H54 (cell line): ENCODE measurements around the gene ATAD3C.

ENCODE experiments used
- DNase-seq: peaks from one replicate; pipeline ENCODE4 v3.0.0; 2011; ENCODE audit warnings: low spot score, mixed read lengths; ENCODE audit not compliant: insufficient read length
- FAIRE-seq: peaks from 3 replicates; lab custom pipeline; 2011; peaks lifted over from hg19 to GRCh38; lab: Jason Lieb, UNC
- POLR2A ChIP-seq: IDR thresholded peaks from 2 replicates; pipeline ENCODE4 v1.6.1; 2011; ENCODE audit warnings: low read depth, mild to moderate bottlenecking, low read length

ATAD3C gene

GRCh38 chr1:1432274-1432950 is 17.1 kb upstream of the ATAD3C start:
- no peak for TF ChIP-seq POLR2A
- FAIRE-seq (no peak), DNase-seq (no peak)

- FAIRE-seq (no peak), DNase-seq (peak; percentile 81)
- no peak for TF ChIP-seq POLR2A
Measured at GRCh38 chr1:1432951-1433803, 16.3 kb upstream of the ATAD3C start.

- no peak for TF ChIP-seq POLR2A
- FAIRE-seq (no peak), DNase-seq (peak; percentile 78)
Measured at GRCh38 chr1:1433804-1434130, 15.7 kb upstream of the ATAD3C start.

DNA sequence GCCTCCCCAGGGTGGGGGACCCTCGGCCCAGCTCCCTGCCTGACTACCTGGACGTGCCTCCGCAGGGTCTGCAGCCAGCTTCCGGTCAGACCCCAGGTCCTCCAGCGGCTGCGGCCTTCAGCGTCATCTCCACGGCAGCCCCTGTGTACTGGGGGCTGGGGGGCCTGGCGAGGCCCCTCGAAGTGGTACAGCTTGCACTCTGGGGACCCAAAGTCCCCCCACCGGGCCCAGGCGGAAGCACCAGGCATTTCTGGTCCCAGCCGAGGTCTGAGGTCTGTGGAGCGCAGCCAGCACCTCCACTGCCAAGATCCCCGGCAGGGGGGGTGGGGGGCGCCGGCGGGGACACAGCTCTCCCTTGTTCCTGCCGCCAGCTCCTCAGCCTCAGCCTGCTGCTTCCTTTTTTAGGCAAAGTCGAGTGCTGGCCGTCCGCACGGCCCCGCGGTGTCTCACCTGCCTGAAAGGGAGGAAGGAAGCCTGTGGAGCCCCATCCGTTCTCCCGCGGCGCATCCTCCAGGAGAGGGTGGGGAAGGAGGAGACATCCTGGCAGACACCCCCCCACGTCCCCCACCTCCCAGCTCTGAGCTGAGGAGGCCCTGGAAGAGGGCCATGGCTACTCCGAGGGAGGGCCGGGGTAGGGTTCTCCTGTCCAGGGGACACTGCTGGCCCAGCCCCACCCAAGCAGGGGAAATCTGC is 15.2 kb upstream of the ATAD3C start:
- no peak for TF ChIP-seq POLR2A
- FAIRE-seq (no peak), DNase-seq (no peak)

DNA sequence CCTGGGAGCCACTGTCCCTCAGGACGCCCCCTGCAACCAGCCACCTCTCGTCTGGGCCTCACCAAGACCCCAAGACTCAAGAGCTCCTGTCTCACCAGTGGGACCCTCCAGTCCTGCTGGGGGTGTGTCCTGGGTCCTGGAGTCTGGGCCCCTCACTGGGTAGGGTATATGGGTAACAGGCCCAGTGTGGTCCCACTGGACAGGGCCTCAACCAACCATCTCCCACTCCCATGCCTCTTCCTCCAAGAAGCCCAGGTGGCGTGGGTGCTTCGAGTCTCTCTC is 14.7 kb upstream of the ATAD3C start:
- DNase-seq (no peak), FAIRE-seq (no peak)
- TF ChIP-seq POLR2A = no peak

- TF ChIP-seq POLR2A = no peak
- DNase-seq = no peak
- FAIRE-seq = no peak
Measured at GRCh38 chr1:1435106-1435903, 14.2 kb upstream of the ATAD3C start, which contains the start of gene VWA1. TSS of gene VWA1 (plus strand) at chr1:1435690. CDS start at chr1:1435749, 59 bp downstream.

DNA sequence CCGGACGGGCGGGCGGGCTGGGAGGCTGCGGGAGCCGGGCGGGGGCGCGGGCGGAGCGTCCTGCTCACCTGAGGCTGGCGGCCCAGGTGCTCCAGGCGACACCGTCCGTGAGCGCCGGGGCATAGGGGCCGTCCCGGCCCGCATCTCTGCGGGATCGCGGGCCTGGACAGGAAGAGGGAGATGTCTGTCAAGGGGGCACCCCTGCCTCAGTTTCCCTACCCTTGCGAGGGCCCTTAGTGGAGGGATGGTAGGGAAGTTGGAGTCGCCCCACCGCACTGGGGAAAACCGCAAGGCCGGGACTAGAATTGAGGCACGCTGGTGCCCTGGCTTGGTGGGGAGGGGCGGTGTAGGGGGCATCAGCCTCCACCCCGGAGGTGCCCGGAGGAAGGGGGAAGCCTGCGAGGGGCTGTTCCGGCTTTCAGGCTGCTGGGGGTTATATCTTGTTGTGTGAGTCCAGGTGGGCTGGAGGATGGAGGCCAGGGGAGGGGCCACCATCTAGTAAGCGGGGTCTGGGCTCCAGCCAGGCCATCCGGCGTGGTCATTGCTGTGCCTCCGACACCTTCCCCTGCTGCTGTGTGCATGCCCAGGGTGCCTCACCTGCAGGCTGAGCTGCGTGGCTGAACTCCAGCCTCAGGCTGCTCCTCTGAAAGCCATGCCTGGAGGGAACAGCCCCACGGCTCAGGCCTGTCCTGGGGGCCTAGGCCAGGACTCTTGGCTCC is 13.4 kb upstream of the ATAD3C start:
- no peak for DNase-seq
- no peak for FAIRE-seq
- TF ChIP-seq POLR2A = no peak

GRCh38 chr1:1436630-1437032 is 12.9 kb upstream of the ATAD3C start:
- no peak for FAIRE-seq
- no peak for DNase-seq
- no peak for TF ChIP-seq POLR2A

- FAIRE-seq (no peak), DNase-seq (no peak)
- TF ChIP-seq POLR2A = no peak
Measured at GRCh38 chr1:1437033-1437903, 12.2 kb upstream of the ATAD3C start.

GRCh38 chr1:1437904-1438376 is 11.5 kb upstream of the ATAD3C start:
- FAIRE-seq (peak; percentile 38), DNase-seq (peak; percentile 92)

GRCh38 chr1:1438531-1439381 is 10.7 kb upstream of the ATAD3C start:
- no peak for DNase-seq
- FAIRE-seq = no peak
- no peak for TF ChIP-seq POLR2A

More at GRCh38 chr1:1437904-1438376, 11.5 kb upstream of the ATAD3C start:
- no peak for TF ChIP-seq POLR2A
